RWPE2 (cell line): Measurements from ENCODE around the gene DAGLA.
A peak's percentile ranks its signal among the peaks of the same experiment; 100 is the strongest.

ENCODE experiments used
- ATAC-seq: fragments of 200-7000 bp; cut with Tn5 transposase; 3 replicates; pipeline ENCODE4 v1.9.1; 2021; ENCODE audit warnings: low read depth
- DNase-seq: peaks from one replicate; pipeline ENCODE4 v3.0.0-alpha.2; 2020; ENCODE audit warnings: low spot score
- H3K27ac ChIP-seq: fragments of 450-650 bp; 2 replicates; pipeline ENCODE4 v1.5.1; 2017; ENCODE audit warnings: mild to moderate bottlenecking; ENCODE audit not compliant: poor library complexity, severe bottlenecking
- H3K27me3 ChIP-seq: fragments of 250-450 bp; sonication (Bioruptor Pico); 2 replicates; pipeline ENCODE4 v1.5.1; 2021; ENCODE audit warnings: mild to moderate bottlenecking, moderate library complexity; ENCODE audit not compliant: insufficient read depth, poor library complexity, severe bottlenecking
- H3K36me3 ChIP-seq: fragments of 250-450 bp; sonication (Bioruptor Pico); 2 replicates; pipeline ENCODE4 v1.5.1; 2020; ENCODE audit warnings: low read depth, mild to moderate bottlenecking, moderate library complexity
- H3K4me1 ChIP-seq: fragments of 250-450 bp; sonication (Bioruptor Pico); 2 replicates; pipeline ENCODE4 v1.5.1; 2021; ENCODE audit warnings: mild to moderate bottlenecking, moderate library complexity; ENCODE audit not compliant: insufficient read depth, poor library complexity, severe bottlenecking
- H3K4me3 ChIP-seq: fragments of 250-450 bp; sonication (Bioruptor Pico); 2 replicates; pipeline ENCODE4 v1.5.1; 2021; ENCODE audit warnings: mild to moderate bottlenecking, moderate library complexity; ENCODE audit not compliant: severe bottlenecking
- H3K9me3 ChIP-seq: fragments of 250-450 bp; sonication (Bioruptor Pico); 2 replicates; pipeline ENCODE4 v1.5.1; 2021; ENCODE audit warnings: mild to moderate bottlenecking, moderate library complexity; ENCODE audit not compliant: severe bottlenecking
- TF ChIP-seq, protein P1 (sequence below): fragments of 450-650 bp; IDR thresholded peaks from one replicate; pipeline ENCODE4 v1.5.1; 2017; ENCODE audit warnings: mild to moderate bottlenecking, moderate library complexity; ENCODE audit not compliant: poor library complexity, severe bottlenecking

DAGLA gene

DNA sequence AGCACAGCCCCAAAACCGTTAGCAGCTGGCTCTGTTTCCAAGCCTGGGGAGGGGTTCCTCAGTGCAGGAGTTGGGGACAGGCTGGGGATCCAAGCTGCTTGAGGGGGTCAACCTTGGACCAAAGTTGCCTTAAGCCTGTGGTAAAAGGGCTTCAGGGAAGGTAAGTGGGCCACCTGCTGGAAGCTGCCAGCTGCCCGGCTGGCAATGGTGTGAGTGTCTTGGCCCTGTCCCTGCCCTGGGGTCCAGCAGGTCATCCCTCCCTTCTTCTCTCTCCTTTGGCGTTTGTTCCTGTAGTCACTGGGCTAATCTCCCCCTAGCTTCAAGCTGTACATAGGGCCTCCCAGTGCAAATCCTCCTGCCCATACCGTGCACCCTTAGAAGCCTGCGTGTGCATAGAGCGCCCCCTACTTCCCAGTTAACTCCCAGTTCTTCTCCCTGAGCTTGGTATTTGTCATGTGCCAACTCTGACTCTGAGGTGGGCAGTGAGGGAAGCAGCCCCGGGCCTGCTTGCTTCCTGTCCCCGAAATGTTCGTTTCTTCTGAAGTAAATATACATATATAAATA is 107.8 kb downstream of the DAGLA start:
- Histone ChIP-seq H3K36me3 (peaks cover 41% of the 10 kb centered on the region), H3K4me3 (no peak overlapping the region), H3K27me3 (no peaks in the 10 kb centered on the region), H3K4me1 (no peaks in the 10 kb centered on the region), H3K9me3 (no peaks in the 10 kb centered on the region), H3K27ac (no peak overlapping the region)
- ATAC-seq (no peak), DNase-seq (no peak)
- TF ChIP-seq, protein P1, sequence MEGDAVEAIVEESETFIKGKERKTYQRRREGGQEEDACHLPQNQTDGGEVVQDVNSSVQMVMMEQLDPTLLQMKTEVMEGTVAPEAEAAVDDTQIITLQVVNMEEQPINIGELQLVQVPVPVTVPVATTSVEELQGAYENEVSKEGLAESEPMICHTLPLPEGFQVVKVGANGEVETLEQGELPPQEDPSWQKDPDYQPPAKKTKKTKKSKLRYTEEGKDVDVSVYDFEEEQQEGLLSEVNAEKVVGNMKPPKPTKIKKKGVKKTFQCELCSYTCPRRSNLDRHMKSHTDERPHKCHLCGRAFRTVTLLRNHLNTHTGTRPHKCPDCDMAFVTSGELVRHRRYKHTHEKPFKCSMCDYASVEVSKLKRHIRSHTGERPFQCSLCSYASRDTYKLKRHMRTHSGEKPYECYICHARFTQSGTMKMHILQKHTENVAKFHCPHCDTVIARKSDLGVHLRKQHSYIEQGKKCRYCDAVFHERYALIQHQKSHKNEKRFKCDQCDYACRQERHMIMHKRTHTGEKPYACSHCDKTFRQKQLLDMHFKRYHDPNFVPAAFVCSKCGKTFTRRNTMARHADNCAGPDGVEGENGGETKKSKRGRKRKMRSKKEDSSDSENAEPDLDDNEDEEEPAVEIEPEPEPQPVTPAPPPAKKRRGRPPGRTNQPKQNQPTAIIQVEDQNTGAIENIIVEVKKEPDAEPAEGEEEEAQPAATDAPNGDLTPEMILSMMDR: peak; percentile 28

DNA sequence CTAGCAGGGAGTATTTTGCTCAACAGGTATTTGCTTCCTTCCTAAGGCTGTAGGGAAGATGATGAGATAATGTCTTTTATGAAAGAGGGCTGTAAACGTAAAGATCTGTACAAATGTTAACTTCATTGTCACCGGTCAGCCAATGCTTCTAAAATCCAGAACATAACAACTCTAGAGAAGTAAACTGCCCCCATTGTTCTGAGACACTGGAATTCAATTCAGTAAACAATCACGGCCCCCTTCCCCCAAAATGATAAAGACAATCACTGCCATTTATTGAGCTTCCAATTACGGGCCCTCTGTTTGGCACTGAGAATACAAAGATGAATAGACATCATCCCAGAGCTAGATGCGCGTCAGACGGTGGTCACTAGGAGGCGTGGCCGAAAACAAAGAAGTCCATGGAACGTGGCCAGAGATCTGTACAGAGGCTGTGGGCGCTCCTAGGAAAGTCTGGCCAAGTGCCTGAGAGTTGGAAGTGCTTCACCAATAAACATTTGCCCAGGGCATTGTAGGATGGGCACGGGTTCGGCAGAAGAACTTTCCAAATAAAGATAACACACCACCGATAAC is 111.6 kb downstream of the DAGLA start:
- Histone ChIP-seq H3K4me1 (peaks cover 10% of the 10 kb centered on the region), H3K27me3 (no peaks in the 10 kb centered on the region), H3K36me3 (peaks cover 66% of the 10 kb centered on the region), H3K27ac (peak overlapping the region; percentile 79), H3K4me3 (peak overlapping the region; percentile 66), H3K9me3 (no peaks in the 10 kb centered on the region)
- ATAC-seq (peak; percentile 44), DNase-seq (peak; percentile 78)
- TF ChIP-seq, protein P1: no peak

DNA sequence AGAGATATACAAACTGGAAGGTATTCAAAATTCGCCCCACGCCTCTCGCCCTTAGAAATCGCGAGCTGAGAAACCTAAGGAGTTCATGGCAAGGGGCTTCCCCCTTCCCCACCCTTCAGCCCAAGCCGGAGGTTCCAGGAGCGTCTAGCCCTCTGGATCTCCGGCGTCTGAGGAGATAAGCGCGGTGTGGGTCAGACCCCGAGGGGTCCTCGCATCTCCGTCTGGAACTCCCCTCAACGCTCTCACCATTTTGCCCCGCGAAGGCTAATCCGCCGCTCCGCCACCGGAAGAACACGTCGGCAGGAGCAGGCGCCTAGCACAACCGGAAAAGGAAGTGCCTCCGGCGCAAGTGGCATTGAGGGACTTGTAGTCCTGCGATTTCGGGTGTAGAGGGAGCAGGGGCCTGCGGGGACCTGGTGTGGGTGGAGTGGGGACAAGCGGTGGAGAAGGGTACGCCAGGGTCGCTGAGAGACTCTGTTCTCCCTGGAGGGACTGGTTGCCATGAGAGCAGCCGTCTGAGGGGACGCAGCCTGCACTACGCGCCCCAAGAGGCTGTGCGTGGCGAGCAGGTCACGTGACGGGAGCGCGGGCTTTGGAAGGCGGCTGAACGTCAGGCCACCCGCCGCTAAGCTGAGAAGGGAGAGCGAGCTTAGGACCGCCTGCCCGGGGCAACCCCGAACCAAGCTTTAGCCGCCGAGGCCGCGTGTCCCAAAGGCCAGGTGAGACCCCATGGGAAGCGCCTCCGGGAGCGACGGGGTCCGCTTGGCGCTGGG is 112.3 kb downstream of the DAGLA start, which contains the start of the genes FEN1 and TMEM258:
FEN1 (plus strand) TSS at position 602 of the 773 bp plus-strand sequence. CDS start 2,451 bp downstream, outside the sequence.
TMEM258 (minus strand) TSS at position 290 of the 773 bp plus-strand sequence; CDS start at position 249, 41 bp downstream.
- H3K27me3 ChIP-seq: no peaks in the 10 kb centered on the region
- ATAC-seq (peak; percentile 85), DNase-seq (peak; percentile 95)
- peaks cover 10% of the 10 kb centered on the region for H3K4me1 ChIP-seq
- H3K4me3 ChIP-seq: peak within 1 kb of the TSS; percentile 66
- peaks cover 66% of the 10 kb centered on the region for H3K36me3 ChIP-seq
- TF ChIP-seq, protein P1: no peak
- peak within 1 kb of the TSS; percentile 79 for H3K27ac ChIP-seq
- H3K9me3 ChIP-seq: no peaks in the 10 kb centered on the region

DNA sequence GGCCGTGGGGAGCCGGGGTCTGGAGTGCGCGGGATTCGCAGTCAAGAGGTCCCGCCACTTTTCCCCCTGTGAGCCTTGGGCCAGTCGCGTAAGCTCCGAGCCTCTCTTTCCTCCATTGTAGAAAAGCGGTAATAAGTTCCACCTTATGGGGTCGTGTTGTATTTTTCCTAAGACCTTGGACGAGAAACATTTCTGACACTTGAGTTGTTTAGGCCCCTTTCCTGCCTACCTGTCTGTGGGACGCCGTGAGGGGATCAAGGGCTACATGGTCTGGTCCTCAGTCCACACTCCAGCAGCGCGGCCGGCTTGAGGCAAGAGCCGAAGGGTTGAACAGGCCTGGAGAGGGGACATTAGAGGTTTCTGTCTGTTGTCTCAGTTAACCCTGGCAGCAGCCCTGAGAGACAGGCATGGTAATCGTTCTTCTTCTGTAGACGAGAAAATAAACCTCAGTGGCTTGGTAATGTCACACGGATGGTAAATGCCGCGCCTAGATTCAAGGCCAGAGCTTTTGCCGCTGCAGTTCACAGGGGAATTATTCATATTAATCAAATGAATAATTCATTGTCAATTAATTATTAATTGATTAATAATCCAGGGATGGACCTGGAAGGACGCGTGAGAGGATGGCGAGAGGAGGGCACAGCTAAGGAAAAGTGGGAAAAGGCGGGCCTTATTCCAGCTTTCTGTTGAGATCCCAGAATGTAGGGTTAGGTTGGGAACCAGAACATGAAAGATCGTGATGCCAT is 113.1 kb downstream of the DAGLA start:
- H3K4me3 ChIP-seq: peak overlapping the region; percentile 66
- peaks cover 65% of the 10 kb centered on the region for H3K36me3 ChIP-seq
- H3K4me1 ChIP-seq: peaks cover 10% of the 10 kb centered on the region
- H3K27me3 ChIP-seq: no peaks in the 10 kb centered on the region
- H3K27ac ChIP-seq: peak overlapping the region; percentile 79
- H3K9me3 ChIP-seq: no peaks in the 10 kb centered on the region
- DNase-seq: no peak
- ATAC-seq: peak; percentile 33
- TF ChIP-seq, protein P1: no peak
